HG02798 (cell line): Measurements from ENCODE around the gene ZNF32.
A peak's percentile ranks its signal among the peaks of the same experiment; 100 is the strongest.

ENCODE experiments used
- ATAC-seq: cut with Tn5 transposase; IDR thresholded peaks from one replicate; pipeline ENCODE4 v1.9.1; 2021; ENCODE audit warnings: mild to moderate bottlenecking; ENCODE audit not compliant: unreplicated experiment, poor library complexity

The ZNF32 gene, protein sequence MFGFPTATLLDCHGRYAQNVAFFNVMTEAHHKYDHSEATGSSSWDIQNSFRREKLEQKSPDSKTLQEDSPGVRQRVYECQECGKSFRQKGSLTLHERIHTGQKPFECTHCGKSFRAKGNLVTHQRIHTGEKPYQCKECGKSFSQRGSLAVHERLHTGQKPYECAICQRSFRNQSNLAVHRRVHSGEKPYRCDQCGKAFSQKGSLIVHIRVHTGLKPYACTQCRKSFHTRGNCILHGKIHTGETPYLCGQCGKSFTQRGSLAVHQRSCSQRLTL

DNA sequence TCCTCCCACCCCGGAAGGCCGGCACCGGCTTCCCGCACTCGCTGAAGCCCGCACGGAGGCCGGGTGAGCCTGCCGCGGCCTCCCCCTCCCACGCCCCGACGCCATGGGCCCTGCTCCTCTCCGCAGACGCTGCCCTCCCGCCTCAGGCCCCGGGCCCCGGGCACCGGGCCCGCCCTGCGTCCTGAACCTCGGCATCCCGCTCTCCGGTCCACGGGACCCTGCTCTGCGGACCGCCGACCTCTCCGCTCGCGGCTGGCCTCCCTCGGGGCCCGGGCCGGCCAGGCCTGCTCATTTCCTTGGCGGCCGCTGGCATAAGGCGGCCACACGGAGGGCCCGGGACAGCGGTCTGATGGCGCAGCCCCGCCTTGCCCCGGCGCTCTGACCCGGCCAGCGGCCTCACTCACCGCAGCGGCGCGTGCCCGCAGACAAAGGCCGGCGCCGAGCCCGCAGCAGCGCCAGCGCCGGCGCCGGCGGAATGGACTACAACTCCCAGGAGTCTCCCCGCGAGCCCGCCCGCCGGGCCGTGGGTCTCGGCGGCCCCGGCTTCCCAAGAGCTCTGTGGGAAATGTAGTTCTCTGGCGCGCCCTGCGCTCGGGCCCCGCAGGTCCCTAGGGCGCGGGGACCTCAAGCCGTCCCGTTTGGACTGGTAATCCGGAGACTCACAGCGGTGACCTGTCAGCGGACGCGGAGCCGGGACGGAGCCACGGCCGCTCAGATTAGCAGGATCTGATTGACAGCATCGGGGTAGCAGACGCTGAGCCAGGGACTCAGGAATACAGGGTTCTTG, at the start of gene ZNF32:
TSS of gene ZNF32 (minus strand) at position 484 of the 787 bp plus-strand sequence. CDS start 2,748 bp downstream, outside the sequence.
- ATAC-seq, result peak; percentile 99

DNA sequence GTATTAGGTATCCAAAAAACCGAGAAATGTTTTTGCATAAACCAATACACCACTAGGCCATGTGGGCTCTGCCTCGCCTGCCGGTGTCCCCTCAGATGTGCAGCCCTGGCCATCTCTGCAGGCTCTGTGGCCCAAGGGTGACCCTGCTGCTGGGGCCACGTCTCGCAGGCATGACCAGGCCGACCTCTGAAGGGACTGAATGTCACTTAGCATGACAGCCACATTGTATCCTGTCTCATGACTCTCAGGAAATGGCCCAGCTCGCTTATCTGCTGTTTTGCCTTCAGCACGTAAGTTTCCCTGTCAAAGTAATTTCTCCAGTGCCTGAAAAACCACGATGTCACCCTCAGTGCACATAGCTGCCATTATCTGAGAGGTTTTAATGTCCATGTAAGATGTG, 49.5 kb upstream of the ZNF32 start:
- ATAC-seq, result no peak

DNA sequence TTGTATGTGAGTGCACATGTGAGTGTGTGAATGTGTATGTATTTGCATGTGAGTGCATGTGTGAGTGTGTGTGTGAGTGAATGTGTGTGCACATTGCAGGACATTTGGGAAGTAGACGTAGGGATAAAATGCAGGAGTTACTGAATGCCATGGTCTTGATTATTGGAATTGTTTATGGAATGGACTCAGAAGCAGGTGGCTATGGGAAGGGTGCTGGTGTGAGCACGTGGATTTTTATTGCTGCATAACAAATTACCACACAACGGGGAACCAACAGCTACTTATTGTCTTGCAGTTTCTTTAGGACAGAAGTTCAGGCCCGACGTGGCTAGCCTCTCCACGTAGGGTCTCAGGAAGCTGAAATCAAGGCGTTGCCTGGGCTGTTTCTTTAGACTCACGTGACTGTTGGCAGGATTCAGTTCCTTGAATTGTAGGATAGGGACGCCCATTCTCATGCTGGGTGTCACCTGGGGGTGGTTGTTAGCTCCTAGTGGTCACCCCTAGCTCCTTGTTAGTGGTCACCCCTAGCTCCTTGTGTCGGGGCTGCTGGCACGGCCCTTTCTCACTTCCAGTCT, 48.3 kb upstream of the ZNF32 start:
- no peak for ATAC-seq

DNA sequence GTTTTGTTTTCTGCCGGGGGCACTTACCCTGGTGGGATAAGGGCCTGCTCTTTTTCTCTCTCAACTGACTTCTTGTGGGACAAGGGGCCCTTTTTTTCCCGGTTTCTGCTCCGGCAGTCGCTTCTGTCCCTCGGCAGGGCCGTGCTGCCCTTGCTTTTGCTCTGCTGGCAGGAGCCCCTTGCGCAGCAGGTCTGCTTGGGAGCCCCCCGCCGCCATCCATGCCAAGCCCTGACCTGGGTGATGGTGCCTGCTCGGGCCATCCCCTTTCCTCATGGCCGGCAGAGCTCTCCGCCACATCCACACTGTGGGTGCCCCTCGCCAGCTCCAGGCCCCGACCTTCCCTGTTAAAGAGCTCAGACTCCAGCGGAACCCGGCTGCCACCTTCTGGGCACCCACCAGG, 47.0 kb upstream of the ZNF32 start:
- ATAC-seq, result no peak

DNA sequence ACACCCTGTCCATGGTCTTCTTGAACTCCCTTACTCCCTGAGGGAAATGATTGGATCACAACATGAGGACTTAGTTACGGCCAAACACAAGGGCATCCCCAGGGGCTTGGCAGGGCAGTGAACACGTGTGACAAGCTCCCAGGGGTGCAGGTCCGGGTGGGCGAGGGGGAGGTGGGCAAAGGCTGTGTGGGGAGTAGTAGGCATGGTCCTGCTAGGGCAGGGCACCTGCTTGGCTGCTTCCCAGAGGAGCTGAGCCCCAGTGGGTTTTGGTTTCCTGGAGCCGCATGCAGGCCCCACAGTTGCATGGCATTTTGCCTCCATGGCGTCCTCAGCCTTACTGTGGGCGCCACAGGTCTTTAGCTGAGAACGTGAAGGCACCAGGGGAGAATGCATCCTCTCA, 46.6 kb upstream of the ZNF32 start:
- no peak for ATAC-seq

DNA sequence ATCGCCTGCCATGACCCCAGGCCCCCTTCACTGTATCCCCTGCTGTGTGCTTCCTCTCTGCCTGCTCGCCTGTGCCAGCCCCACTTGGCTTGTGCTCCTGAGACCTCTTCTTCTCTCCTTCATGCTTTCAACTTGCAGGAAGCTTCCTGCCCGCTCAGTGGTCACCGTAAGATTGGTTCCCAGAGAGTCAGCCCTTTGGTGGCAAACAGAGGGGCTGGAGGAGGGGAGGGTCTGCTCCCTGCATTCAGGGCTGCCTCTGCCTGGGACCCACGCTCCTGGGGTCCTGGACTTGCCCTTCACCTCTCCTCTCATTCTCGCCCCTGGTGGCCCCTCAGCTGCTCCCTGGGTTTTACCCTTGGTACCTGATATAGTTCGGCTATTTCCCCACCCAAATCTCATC, 45.8 kb upstream of the ZNF32 start:
- no peak for ATAC-seq

DNA sequence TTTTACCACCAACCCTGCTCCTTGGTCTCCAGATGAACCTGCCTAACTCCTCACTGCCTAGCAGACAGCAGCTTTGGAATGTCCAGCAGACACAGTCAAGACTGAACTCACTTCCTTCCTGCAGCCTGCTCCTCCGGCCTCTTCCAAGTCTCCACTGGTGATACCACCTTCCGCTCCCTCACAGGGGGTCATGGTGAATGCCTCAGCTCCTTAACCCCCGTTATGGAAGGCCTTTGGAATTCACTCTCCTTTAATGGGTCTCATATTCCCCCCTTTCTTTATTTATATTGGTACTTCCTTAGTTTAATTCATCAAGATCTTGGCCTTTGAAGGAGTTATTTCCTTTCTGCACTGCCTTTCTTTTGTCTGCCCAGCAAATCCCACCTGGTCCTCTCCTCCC, 44.9 kb upstream of the ZNF32 start:
- ATAC-seq, result no peak

DNA sequence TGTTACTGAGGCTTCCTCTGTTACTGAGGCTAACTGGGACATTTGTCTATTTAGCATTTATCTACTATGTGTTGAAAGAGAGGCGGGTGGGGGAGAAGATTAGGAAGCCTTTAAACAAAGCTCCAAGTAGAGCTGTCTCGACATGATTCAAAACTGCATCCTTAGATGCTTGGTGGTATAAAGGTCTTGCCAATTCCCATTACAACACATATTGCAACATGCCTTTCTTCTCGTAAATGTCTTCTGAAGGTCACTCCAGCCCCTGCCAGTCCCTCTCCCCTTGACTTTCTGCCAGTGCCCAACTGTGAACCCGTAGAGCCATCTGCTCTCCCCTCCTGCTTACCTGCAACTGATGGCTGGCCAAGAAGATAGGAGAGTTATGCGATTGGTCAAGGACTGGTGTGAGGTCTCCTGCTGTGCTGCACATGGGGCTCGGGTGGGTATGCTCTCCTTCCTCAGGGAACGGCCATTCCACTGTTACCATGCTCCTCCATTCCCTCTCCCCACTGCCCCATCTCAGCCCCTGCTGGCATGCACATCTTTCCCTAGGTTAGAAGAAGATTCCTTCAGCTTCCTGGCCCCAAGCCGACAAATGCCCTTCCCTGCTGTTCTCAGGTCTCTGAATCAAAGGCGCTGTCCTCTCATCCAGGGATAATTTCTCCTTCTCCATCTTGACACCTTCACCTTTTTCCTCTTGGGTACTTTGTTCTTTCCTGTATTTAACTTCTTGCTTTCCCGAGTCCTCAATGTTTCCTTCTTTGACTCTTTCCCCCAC, 43.6 kb upstream of the ZNF32 start:
- no peak for ATAC-seq

DNA sequence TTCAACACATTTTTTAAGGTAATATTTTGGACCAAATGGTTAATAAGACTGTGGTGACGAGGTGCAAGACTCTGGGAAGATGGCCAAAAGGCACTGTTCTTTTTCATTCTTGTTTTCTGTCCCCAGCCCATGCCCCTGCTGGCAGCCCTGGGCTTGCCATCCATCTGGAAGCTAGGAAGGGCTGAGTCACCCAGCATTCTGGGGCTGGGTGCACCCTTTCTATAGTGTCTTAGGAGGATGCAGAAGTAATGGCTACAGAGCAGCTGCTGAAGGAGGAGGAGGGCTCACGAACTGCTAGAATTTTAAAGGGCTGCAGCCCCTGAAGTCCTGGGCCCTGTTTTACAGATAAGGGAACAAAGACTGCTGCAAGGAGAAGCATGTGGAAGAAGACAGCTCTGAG, 42.8 kb upstream of the ZNF32 start:
- no peak for ATAC-seq

DNA sequence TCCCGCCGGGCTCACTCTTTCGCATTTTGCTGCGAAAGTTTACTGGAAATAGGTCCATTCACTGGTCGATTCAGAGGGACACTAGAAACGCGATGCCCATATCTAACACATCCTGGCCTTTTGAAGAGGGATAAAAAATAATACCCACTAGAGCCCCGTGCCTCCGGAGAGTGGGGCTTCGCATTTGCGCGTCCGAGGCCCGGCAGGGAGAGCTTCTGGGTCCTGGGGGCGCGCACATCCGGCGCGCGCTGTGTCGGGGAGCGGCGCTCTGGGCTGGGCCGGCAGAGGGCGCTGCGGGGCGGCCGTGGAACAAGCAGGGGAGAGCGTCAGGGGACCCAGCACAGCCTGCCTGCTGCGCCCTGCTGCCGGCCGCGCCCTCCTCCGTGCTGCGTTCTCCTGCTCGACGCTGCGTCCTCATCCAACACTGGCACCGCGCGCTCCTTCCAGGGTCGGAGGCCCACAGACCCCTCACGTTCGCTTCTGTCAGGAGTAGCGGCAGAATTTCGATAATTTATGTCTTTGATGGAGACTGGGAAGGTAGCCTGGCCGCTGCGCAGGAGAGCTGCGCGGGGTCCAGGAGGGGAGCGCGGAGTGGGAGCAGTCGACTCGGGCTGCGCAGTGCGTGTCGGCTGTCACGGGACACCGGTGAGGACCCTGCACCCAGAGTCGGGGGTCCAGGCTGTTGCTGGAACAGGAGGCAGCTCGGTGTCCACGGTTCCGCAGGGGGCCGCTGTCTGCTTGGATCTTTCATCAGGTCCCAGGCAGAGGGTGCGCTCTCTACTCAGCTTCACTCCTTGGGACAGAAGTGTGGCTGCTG, 41.5 kb upstream of the ZNF32 start:
- peak; percentile 96 for ATAC-seq

DNA sequence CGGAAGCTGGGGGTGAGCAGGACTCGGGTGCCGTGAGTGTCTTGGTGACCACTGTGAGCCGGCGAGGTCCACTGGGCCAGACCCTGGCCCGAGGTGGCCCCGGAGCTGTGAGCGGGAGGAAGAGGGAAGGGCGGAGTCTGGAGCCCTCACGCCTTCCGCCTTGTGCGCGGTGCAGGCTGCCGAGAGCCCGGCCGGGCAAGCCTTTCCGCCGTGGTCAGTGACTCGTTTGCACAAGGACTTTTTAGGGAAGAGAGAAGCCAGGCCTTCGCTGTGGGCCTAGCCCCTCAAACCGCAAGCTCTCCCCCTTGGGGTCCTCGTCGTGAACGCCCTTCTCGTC, 40.9 kb upstream of the ZNF32 start:
- peak; percentile 54 for ATAC-seq

DNA sequence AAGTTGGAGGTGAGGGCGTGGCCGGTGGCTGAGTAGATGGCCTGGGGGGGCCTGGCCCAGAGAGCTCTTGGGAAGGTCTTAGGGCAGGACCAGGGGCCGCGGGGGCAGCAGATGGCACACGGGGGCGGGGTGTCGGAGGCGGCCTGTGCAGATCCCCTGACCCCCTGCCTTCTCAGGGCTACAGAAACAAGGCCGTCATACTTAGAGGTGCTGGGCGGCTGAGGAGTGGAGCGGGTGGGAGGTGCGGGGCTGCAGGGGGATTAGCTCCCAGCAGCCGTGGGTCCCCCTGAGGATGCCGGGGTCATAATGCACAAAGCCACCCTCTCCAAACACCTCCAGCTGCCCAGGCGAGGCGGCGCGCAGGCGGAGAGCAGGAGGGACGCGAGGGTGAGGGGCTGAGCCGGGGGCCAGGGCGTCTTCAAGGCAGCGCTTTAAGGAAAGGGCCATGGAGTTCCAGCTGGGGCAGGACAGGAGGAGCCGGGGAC, 40.4 kb upstream of the ZNF32 start:
- ATAC-seq, result no peak

DNA sequence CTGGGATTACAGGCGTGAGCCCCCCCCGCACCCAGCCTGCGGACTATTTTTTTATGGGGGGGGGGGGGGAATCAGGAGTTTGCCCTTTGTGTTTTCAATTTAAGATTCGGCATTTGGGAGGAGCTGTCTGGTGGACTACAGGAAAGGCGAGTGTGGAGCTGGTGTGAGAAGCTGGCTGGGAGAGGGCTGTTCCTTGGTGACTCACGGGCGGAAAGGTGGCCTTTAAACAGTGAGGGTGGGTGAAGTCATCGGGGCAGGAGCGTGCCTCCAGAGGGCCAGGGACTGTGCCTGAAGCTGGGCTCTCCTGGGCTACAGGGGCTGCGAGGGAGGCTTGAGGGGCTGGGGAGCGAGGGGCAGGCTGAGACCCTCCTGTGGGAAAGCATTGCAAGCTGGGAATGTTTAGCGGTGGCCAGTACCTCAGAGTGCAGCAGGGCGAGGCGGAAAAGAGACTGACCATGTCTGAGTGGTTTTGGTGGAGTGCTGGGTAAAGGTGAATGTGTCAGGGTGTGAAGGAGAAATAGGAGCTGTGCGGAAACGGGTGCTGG, 39.7 kb upstream of the ZNF32 start:
- no peak for ATAC-seq

DNA sequence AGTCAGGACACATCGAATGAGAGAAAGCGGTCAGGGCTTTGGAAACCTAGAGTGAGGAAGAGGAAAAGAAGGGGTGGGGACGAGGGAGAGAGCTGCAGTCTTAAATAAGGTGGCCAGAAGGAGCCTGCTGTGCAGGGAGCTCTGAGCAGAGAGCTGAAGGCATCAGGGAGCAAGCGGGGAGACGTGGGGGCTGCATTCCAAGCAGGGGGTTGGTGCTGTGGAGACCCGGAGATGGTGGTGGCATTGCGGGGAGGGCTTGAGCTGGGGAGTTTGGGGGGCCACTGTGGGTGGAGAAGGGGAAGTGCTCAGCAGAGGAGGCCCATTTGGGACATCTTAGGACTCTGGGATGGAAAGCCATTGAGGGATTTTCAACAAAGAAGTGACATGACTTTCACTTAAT, 38.7 kb upstream of the ZNF32 start:
- no peak for ATAC-seq

DNA sequence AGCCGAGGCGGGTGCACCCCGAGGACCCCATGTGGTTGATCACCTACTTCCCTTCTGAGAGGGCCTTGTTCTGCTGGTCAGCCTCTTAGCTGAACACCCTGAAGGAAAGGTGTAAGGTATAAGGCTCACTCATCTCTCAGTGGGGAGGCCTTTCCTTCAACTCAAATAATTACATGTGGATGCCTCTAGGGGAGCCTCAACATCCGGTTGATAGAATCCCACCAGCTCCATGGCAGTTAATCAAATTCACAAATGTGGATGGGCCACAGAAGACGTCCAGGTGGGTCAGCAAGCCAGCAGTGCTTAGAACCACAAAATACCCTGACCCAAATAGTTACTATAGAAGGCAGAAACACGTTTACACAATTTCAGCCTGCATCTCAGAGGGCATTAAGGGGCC, 37.7 kb upstream of the ZNF32 start:
- ATAC-seq, result no peak

DNA sequence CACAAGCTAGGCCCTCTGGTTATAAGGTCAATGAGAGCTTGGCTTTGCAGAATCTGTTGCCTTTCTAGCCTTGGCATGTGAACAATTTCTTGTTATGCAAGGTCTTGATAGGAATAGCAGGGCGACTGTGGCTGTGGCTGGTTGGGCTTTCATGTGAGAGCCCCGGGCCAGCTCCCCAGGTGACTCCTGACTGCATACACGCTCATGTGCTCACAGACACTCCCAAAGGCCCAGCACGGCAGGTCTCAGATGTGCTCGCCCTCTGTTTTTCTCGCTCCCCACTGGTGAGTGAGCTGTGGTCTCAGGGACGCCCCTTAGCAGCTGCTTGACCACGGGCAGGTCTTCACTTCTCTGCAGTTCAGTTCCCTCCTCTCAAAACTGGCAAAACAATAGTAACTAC, 37.1 kb upstream of the ZNF32 start:
- no peak for ATAC-seq

DNA sequence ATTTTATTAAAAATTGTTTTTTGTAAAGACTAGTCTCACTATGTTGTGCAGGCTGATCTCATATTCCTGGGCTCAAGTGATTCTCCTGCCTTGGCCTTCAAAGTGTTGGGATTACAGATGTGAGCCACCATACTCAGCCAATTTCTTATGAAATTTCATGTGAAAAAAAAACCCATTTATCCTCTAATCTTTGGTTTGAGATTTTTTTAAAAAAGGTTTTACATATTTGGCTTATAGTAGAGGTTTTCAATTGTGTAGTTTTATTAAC, 35.5 kb upstream of the ZNF32 start:
- no peak for ATAC-seq

DNA sequence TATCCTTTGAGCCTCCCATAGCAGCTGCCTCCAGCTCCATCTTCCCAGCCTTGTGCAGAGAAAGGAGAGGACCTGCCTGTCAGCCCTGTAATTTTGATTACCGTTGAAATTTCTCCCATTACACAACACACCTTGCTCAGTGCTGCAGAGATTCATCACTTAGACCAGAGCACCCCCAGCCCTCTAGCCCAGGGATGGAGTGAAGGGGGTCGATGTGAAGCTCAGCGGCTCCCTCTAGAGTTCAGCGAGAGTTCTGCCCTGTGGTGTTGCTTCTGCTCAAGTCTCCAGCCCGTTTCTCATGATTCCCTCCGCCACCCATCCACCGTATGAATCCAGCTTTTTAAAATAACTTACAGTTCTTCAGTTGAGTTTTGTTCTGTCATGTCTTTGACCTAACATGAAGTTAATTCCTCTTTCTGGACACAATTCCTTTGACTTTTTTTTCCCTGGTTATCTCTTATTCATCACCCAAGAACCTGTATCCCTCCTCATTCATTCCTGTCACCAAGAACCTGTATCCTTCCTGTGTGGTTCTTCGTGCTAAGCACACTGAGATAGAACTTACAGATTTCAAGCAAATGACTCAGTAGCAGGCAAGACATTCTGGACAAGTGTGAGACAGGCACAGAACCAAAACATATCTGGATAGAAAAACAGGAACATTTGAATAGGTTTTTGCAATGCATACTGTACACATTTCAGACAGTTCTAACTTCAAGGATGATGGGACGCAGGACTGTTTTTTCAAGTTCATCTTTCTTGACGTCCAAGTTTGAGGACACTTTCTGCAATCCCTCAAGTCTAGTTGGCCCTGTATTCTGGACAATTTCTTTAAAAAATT, 35.0 kb upstream of the ZNF32 start:
- peak; percentile 47 for ATAC-seq

DNA sequence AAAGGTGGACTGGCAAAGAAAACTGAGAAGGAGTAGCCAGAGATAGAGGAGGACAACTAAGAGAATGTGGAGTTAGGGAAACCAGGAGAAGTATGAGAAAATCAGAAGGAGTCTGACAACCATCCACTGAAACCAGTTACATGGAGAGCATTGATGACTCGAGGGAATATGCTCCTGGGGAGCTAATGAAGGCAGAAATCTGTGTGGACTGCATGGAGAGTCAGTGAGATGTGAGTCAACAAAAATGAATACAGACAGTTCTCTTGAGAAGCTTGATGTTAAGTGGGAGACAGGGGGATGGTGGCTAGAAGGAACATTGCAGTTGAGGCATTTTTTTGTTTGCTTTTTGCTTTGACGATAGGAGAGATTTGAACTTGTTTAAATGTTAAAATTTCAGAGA, 34.3 kb upstream of the ZNF32 start:
- no peak for ATAC-seq
